Panc1 (cell line): ENCODE results near the gene RIPOR3. TPM values are rescaled to one million over a fixed set of nuclear protein-coding genes. Genes with fewer than 3 reads are reported as not detected.

Source experiments
- ATAC-seq: fragments of 200-7000 bp; cut with Tn5 transposase; 2 replicates; pipeline ENCODE4 v1.9.1; 2020; ENCODE audit warnings: mild to moderate bottlenecking, moderate library complexity
- BruUV-seq: library from RNA; stranded (reverse); fragments of 400-500 nt; replicated peaks from 2 replicates; lab custom pipeline; 2021; lab: Mats Ljungman, UMichigan
- CTCF ChIA-PET: fragments of 300-600 bp; sonication (Branson Sonifier 250); formaldehyde crosslinking; loops from one replicate; lab custom pipeline; 2022; ENCODE audit warnings: antibody characterized with exemption; lab: Charles Lee
- POLR2A ChIA-PET: fragments of 300-600 bp; sonication (Branson Sonifier 250); formaldehyde crosslinking; loops from one replicate; lab custom pipeline; 2022; ENCODE audit warnings: antibody characterized with exemption; lab: Charles Lee
- DNase-seq: peaks from one replicate; pipeline ENCODE4 v3.0.0-alpha.2; 2010; ENCODE audit warnings: low read depth, low spot score
- H3K27ac ChIP-seq: 2 replicates; pipeline ENCODE4 v1.5.1; 2011; ENCODE audit warnings: mild to moderate bottlenecking, low read length, inconsistent platforms
- H3K27me3 ChIP-seq: fragments of 200-500 bp; sonication (Bioruptor generic); 2 replicates; pipeline ENCODE4 v1.6.0; 2014; ENCODE audit warnings: low read length, inconsistent platforms; ENCODE audit not compliant: control insufficient read depth, insufficient read depth
- H3K36me3 ChIP-seq: fragments of 200-500 bp; sonication (Bioruptor generic); 2 replicates; pipeline ENCODE4 v1.5.1; 2014; ENCODE audit warnings: inconsistent platforms, mild to moderate bottlenecking, low read length, moderate library complexity; ENCODE audit not compliant: control insufficient read depth, insufficient read depth
- H3K4me1 ChIP-seq: 2 replicates; pipeline ENCODE4 v1.5.1; 2011; ENCODE audit warnings: inconsistent platforms, mild to moderate bottlenecking, low read length, moderate library complexity; ENCODE audit not compliant: control insufficient read depth, insufficient read depth
- H3K4me3 ChIP-seq, 2 experiments: 2 replicates each; pipeline ENCODE4 v1.5.1; 2011 to 2012; ENCODE audit warnings: low read depth in 2 of 2, low read length in 2 of 2, mild to moderate bottlenecking in 2 of 2, inconsistent platforms in 1 of 2, moderate library complexity in 1 of 2
- H3K9me3 ChIP-seq: fragments of 200-500 bp; sonication (Bioruptor generic); 2 replicates; pipeline ENCODE4 v1.5.1; 2014; ENCODE audit warnings: low read depth, mild to moderate bottlenecking, inconsistent platforms, low read length, moderate library complexity; ENCODE audit not compliant: control insufficient read depth, insufficient read depth
- CTCF ChIP-seq: fragments of 450-650 bp; IDR thresholded peaks from 2 replicates; pipeline ENCODE4 v1.5.1; 2017; ENCODE audit warnings: mild to moderate bottlenecking
- POLR2AphosphoS5 ChIP-seq: IDR thresholded peaks from 2 replicates; pipeline ENCODE4 v1.6.1; 2012; ENCODE audit warnings: mild to moderate bottlenecking, low read depth, low read length, moderate library complexity
- REST ChIP-seq, 2 experiments: IDR thresholded peaks; 2 replicates each; pipeline ENCODE4 v1.6.1; 2011 to 2012; ENCODE audit warnings: low read depth in 2 of 2, control low read depth in 1 of 2, low read length in 1 of 2, mild to moderate bottlenecking in 1 of 2, moderate library complexity in 1 of 2; ENCODE audit not compliant: insufficient read depth in 1 of 2
- SIN3A ChIP-seq: IDR thresholded peaks from 2 replicates; pipeline ENCODE4 v1.6.1; 2012; ENCODE audit warnings: low read depth, mild to moderate bottlenecking, low read length, moderate library complexity, borderline replicate concordance; ENCODE audit not compliant: insufficient read depth
- TCF7L2 ChIP-seq: IDR thresholded peaks from 2 replicates; pipeline ENCODE4 v1.6.1; 2011; ENCODE audit warnings: mild to moderate bottlenecking, low read depth, low read length, inconsistent platforms
- in situ Hi-C: cut with HindIII; loops from 2 replicates; pipeline ENCODE4 v1.10.0; 2016; ENCODE audit warnings: low sequenced_read_pairs, low pct_unique_long_range_greater_than_20kb
- intact Hi-C: fragments of 100-400 bp; cut with micrococcal nuclease; formaldehyde crosslinking; loops from one replicate; pipeline ENCODE4 v1.10.0; 2022; ENCODE audit not compliant: unreplicated experiment
- total RNA-seq: library from RNA; stranded (reverse); gene quantifications from one replicate; pipeline ENCODE4 v1.2.1, GENCODE V29; 2021; ENCODE audit not compliant: unreplicated experiment

Gene RIPOR3
- total RNA-seq, 1 experiment from 2014 or later: 92.5 TPM

GRCh38 chr20:50593005-50593335, 98.4 kb downstream of the RIPOR3 start:
- no peaks in the 10 kb centered on the region for H3K27me3 ChIP-seq
- no peaks in the 10 kb centered on the region for H3K9me3 ChIP-seq
- H3K36me3 ChIP-seq: peaks cover 11% of the 10 kb centered on the region
- in situ Hi-C loops: no loop called here
- ChIA-PET CTCF (no interaction called here), POLR2A (no interaction called here)
- intact Hi-C loops: no loop called here
- no peak overlapping the region for H3K4me3 ChIP-seq
- DNase-seq (no peak), ATAC-seq (0 out of 2 replicates have a peak, but pooled peaks have one; percentile 4)
- TF ChIP-seq SIN3A (no peak), CTCF (no peak), POLR2AphosphoS5 (no peak), TCF7L2 (no peak), REST (IDR thresholded peaks at IDR 0.05; ENCODE audit: insufficient read depth in 1 of 2, low read depth in 2 of 2, low read length in 1 of 2) (no peak)
- peaks cover 74% of the 10 kb centered on the region for H3K4me1 ChIP-seq
- BruUV-seq: no TSS peak
- peak overlapping the region; percentile 71 for H3K27ac ChIP-seq

GRCh38 chr20:50592282-50593004, 98.9 kb downstream of the RIPOR3 start:
- ATAC-seq (peak; percentile 8), DNase-seq (no peak)
- in situ Hi-C loops (no loop called here), intact Hi-C loops (no loop called here)
- H3K4me1 ChIP-seq: peaks cover 76% of the 10 kb centered on the region
- no peaks in the 10 kb centered on the region for H3K27me3 ChIP-seq
- no peak overlapping the region for H3K4me3 ChIP-seq
- ChIA-PET POLR2A (no interaction called here), CTCF (interaction anchor here (0.5 kb wide), 1 partner anchor 383 kb away, joined by 3 read pairs; no protein-coding TSS in a partner anchor)
- no peak for TF ChIP-seq CTCF
- no peak for TF ChIP-seq SIN3A
- TF ChIP-seq REST (IDR thresholded peaks at IDR 0.05; ENCODE audit: insufficient read depth in 1 of 2, low read depth in 2 of 2, low read length in 1 of 2): no peak
- TF ChIP-seq POLR2AphosphoS5: no peak
- no peak for TF ChIP-seq TCF7L2
- peaks cover 11% of the 10 kb centered on the region for H3K36me3 ChIP-seq
- no TSS peak for BruUV-seq
- peak overlapping the region; percentile 71 for H3K27ac ChIP-seq
- no peaks in the 10 kb centered on the region for H3K9me3 ChIP-seq
